HepG2 (cell line): ENCODE results near the gene PLXNC1. TPM values are rescaled to one million over a fixed set of nuclear protein-coding genes. Genes with fewer than 3 reads are reported as not detected.
A peak's percentile ranks its signal among the peaks of the same experiment; 100 is the strongest.

Experiments
- ATAC-seq: fragments of 200-7000 bp; cut with Tn5 transposase; 3 replicates; pipeline ENCODE4 v1.9.1; 2020; ENCODE audit warnings: mild to moderate bottlenecking, moderate library complexity
- BruUV-seq: library from RNA; stranded (reverse); fragments of 400-500 nt; replicated peaks from 2 replicates; lab custom pipeline; 2021; lab: Mats Ljungman, UMichigan
- CTCF ChIA-PET: fragments of 300-600 bp; formaldehyde crosslinking; extraction: SDS; loops from one replicate; lab custom pipeline; 2021; ENCODE audit warnings: low total read pairs, inconsistent platforms, low intra/inter-chr PET ratio; lab: Yijun Ruan, JAX
- POLR2A ChIA-PET: fragments of 350-600 bp; sonication (Branson Sonifier 250); formaldehyde crosslinking; loops from one replicate; lab custom pipeline; 2020; ENCODE audit warnings: antibody characterized with exemption, inconsistent platforms; lab: Yijun Ruan, JAX
- DNase-seq: peaks from one replicate; pipeline ENCODE4 v3.0.0-alpha.2; 2015; ENCODE audit warnings: low spot score
- FAIRE-seq: peaks from 3 replicates; lab custom pipeline; 2011; peaks lifted over from hg19 to GRCh38; lab: Jason Lieb, UNC
- H2AFZ ChIP-seq: one replicate; pipeline ENCODE4 v1.6.1; 2011; ENCODE audit warnings: low read length, inconsistent platforms
- H3K27ac ChIP-seq: fragments of 300-600 bp; 3 replicates; pipeline ENCODE4 v1.8.0; 2011; ENCODE audit warnings: mixed run types, mild to moderate bottlenecking, mixed read lengths, low read length, inconsistent platforms; ENCODE audit not compliant: insufficient read depth; ENCODE audit errors: extremely low read length
- H3K27me3 ChIP-seq, 2 experiments: fragments of 200-600 bp in 1 of 2; 2 replicates in 1 of 2; 3 replicates in 1 of 2; pipeline versions ENCODE4 v1.6.0 to v1.8.0; 2011; ENCODE audit warnings: low read length in 2 of 2, mild to moderate bottlenecking in 2 of 2, moderate library complexity in 2 of 2, inconsistent platforms in 1 of 2; ENCODE audit not compliant: insufficient read depth in 2 of 2, control insufficient read depth in 1 of 2
- H3K36me3 ChIP-seq, 2 experiments: fragments of 200-600 bp in 1 of 2; replicated peaks in 1 of 2; 2 replicates in 1 of 2; 3 replicates in 1 of 2; pipeline versions ENCODE4 v1.5.1 to v1.8.0; 2011; ENCODE audit warnings: low read length in 2 of 2, inconsistent platforms in 1 of 2; ENCODE audit not compliant: insufficient read depth in 2 of 2, control insufficient read depth in 1 of 2
- H3K4me1 ChIP-seq: 2 replicates; pipeline ENCODE4 v1.5.1; 2012; ENCODE audit warnings: low read length, inconsistent platforms; ENCODE audit not compliant: insufficient read depth
- H3K4me2 ChIP-seq: 2 replicates; pipeline ENCODE4 v1.6.0; 2011; ENCODE audit warnings: low read depth, low read length, inconsistent platforms
- H3K4me3 ChIP-seq, 3 experiments: fragments of 200-600 bp in 1 of 3; sonication (generic), shearing (Covaris generic) in 1 of 3; replicated peaks in 1 of 3; 2 replicates each; pipeline ENCODE4 v1.5.1; 2011 to 2016; ENCODE audit warnings: low read length in 3 of 3, inconsistent platforms in 2 of 3, low read depth in 2 of 3, mild to moderate bottlenecking in 2 of 3, control low read depth in 1 of 3, mixed read lengths in 1 of 3; ENCODE audit not compliant: insufficient read depth in 1 of 3
- H3K79me2 ChIP-seq: one replicate; pipeline ENCODE4 v1.6.1; 2011; ENCODE audit warnings: low read length, inconsistent platforms; ENCODE audit not compliant: insufficient read depth
- H3K9ac ChIP-seq: 2 replicates; pipeline ENCODE4 v1.6.0; 2011; ENCODE audit warnings: mild to moderate bottlenecking, low read depth, low read length, inconsistent platforms; ENCODE audit not compliant: insufficient read depth
- H3K9me3 ChIP-seq: 2 replicates; pipeline ENCODE4 v1.5.1; 2012; ENCODE audit warnings: mild to moderate bottlenecking, low read length
- H4K20me1 ChIP-seq: 2 replicates; pipeline ENCODE4 v1.6.0; 2011; ENCODE audit warnings: inconsistent platforms, mild to moderate bottlenecking, low read length, moderate library complexity; ENCODE audit not compliant: insufficient read depth
- AHR ChIP-seq: IDR thresholded peaks from 2 replicates; pipeline ENCODE4 v1.6.1; 2018; ENCODE audit warnings: missing genetic modification reagents, missing compliant biosample characterization
- CENPT ChIP-seq: sonication (generic); formaldehyde crosslinking; IDR thresholded peaks from 2 replicates; pipeline ENCODE4 v1.8.0; 2022; ENCODE audit warnings: low read depth, mild to moderate bottlenecking, moderate library complexity, missing genetic modification reagents
- ETV6 ChIP-seq: sonication (generic); formaldehyde crosslinking; conservative IDR thresholded peaks from 2 replicates; pipeline ENCODE4 v1.4.0; 2020; ENCODE audit warnings: missing genetic modification reagents
- FOXK2 ChIP-seq: fragments of 450-650 bp; IDR thresholded peaks from 2 replicates; pipeline ENCODE4 v1.6.1; 2016
- IRF1 ChIP-seq: sonication (generic); formaldehyde crosslinking; IDR thresholded peaks from 2 replicates; pipeline ENCODE4 v1.4.0; 2020; ENCODE audit warnings: low read depth, mild to moderate bottlenecking, missing genetic modification reagents
- KAT2B ChIP-seq: fragments of 150-350 bp; IDR thresholded peaks from 2 replicates; pipeline ENCODE4 v1.6.1; 2014; ENCODE audit warnings: low read depth, low read length, borderline replicate concordance
- KLF15 ChIP-seq: sonication (generic); formaldehyde crosslinking; IDR thresholded peaks from 2 replicates; pipeline ENCODE4 v1.8.1; 2023; ENCODE audit warnings: borderline replicate concordance, mild to moderate bottlenecking, inconsistent platforms, missing genetic modification reagents, mixed read lengths
- MED1 ChIP-seq: sonication (generic); formaldehyde crosslinking; IDR thresholded peaks from 2 replicates; pipeline ENCODE4 v1.4.0; 2020; ENCODE audit warnings: missing genetic modification reagents
- MIER3 ChIP-seq: IDR thresholded peaks from 2 replicates; pipeline ENCODE4 v1.6.1; 2016; ENCODE audit warnings: missing compliant biosample characterization, borderline replicate concordance
- PRPF4 ChIP-seq: fragments of 200-400 bp; formaldehyde crosslinking; IDR thresholded peaks from 2 replicates; pipeline ENCODE4 v1.6.1; 2016; ENCODE audit warnings: low read length, low read depth; ENCODE audit not compliant: poor library complexity, severe bottlenecking
- RFX5 ChIP-seq: IDR thresholded peaks from 2 replicates; pipeline ENCODE4 v1.6.1; 2011; ENCODE audit warnings: low read depth, low read length, improper control_type of control experiment
- SOX6 ChIP-seq, 2 experiments: fragments of 450-650 bp in 1 of 2; sonication (generic) in 1 of 2; formaldehyde crosslinking in 1 of 2; IDR thresholded peaks; 2 replicates each; pipeline versions ENCODE4 v1.4.0 to v1.6.1; 2017 to 2020; ENCODE audit warnings: antibody characterized with exemption in 1 of 2, mild to moderate bottlenecking in 1 of 2, missing genetic modification reagents in 1 of 2
- STAG1 ChIP-seq: sonication (generic); formaldehyde crosslinking; IDR thresholded peaks from 2 replicates; pipeline ENCODE4 v1.4.0; 2020; ENCODE audit warnings: missing genetic modification reagents
- ZBTB3 ChIP-seq: sonication (generic); formaldehyde crosslinking; IDR thresholded peaks from 2 replicates; pipeline ENCODE4 v1.4.0; 2020; ENCODE audit warnings: low read depth, mild to moderate bottlenecking, moderate library complexity, missing genetic modification reagents, borderline replicate concordance
- ZNF274 ChIP-seq: sonication (generic); formaldehyde crosslinking; IDR thresholded peaks from 2 replicates; pipeline ENCODE4 v1.5.1; 2020; ENCODE audit warnings: mild to moderate bottlenecking, missing genetic modification reagents
- ZNF570 ChIP-seq: sonication (generic); formaldehyde crosslinking; IDR thresholded peaks from 2 replicates; pipeline ENCODE4 v1.4.0; 2020; ENCODE audit warnings: mild to moderate bottlenecking, missing genetic modification reagents, borderline replicate concordance
- ZNF7 ChIP-seq: IDR thresholded peaks from 2 replicates; pipeline ENCODE4 v1.6.1; 2016; ENCODE audit warnings: missing biosample characterization, missing genetic modification reagents
- ZNF776 ChIP-seq: sonication (generic); formaldehyde crosslinking; IDR thresholded peaks from 2 replicates; pipeline ENCODE4 v1.4.0; 2020; ENCODE audit warnings: mild to moderate bottlenecking, missing genetic modification reagents
- WGBS: methylation state at CpG from one replicate; pipeline ENCODE4 v1.1.6; 2017; ENCODE audit warnings: low lambda C conversion rate; 5-methylcytosine and 5-hydroxymethylcytosine counted together
- in situ Hi-C: cut with HindIII; loops from 2 replicates; pipeline ENCODE4 v1.10.0; 2017; ENCODE audit warnings: low pct_unique_long_range_greater_than_20kb; ENCODE audit not compliant: extremely low pct_ligation_motif_present
- intact Hi-C: fragments of 100-400 bp; cut with micrococcal nuclease; formaldehyde crosslinking; loops from one replicate; pipeline ENCODE4 v1.10.0; 2022; ENCODE audit not compliant: unreplicated experiment
- polyA plus RNA-seq, 8 experiments: library from polyadenylated mRNA; depleted of rRNA in 3 of 8; stranded (reverse) in 7 of 8; unstranded in 1 of 8; fragments of >200 nt; fragmentation: Illumina TruSeq in 4 of 8; extraction: Trizol in 4 of 8; gene quantifications; 2 replicates each; pipeline versions ENCODE4 v1.2.1 to v1.2.3, GENCODE V29; 2011 to 2016; ENCODE audit warnings: low read depth in 4 of 8, missing spikeins in 1 of 8, mixed read lengths in 1 of 8; ENCODE audit not compliant: insufficient read depth in 1 of 8
- total RNA-seq, 5 experiments: library from RNA; depleted of rRNA; stranded (reverse); fragments of >200 nt; fragmentation: Illumina TruSeq; extraction: Trizol; gene quantifications; 2 replicates each; pipeline ENCODE4 v1.2.3, GENCODE V29; 2016; ENCODE audit warnings: low read depth in 1 of 5

PLXNC1 gene
- total and polyA plus RNA-seq, 2 of the 13 experiments (the other 11 are each of a cell fraction or from before 2014, with no cell fraction given), result 6.6 to 11.2 TPM

DNA sequence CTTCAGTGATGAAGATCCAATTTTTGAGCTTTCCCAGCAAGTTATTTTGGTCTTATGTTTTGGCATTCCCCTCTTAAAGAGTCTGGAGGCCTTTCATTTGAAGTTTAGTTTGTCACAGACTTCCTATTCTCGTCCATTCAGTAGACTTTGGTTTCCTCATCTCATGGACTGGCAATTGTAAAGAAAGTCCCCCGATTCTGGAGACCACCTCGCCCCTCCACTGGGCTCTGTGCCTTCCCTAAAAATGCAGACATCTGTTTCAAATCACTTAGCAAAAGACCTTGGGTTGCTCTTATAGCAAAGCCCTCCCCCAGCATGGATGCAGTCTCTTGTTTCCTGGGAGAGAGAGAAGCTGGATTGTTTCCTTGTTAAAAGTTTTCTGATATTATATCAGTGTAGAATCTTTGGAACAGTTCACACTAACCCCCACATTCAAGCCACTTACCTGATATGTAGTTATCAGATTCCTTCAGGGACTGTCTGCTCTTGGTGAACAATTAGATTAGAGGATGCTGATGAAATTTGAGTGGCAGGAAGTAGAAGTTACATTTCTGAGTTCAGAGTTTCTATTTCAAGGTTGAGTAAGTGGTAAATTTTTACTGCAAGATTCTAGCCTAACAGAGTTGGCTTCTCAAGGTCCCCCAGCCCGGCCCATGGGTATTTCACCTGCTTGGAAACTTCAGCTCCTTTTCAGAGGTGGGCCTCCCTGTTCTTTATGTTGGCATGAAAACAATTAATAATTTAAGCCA lies 56.3 kb downstream of the PLXNC1 start:
- Histone ChIP-seq H3K36me3 (0 out of 5 replicates have a peak, but pooled peaks cover 0 to 4% of the 10 kb centered on the region in 2 experiments), H3K4me1 (peaks cover 62% of the 10 kb centered on the region), H3K27me3 (no peaks in the 10 kb centered on the region), H4K20me1 (no peaks in the 10 kb centered on the region), H3K9ac (no peak overlapping the region), H3K79me2 (peaks cover 2% of the 10 kb centered on the region), H2AFZ (no peak overlapping the region), H3K9me3 (no peaks in the 10 kb centered on the region), H3K4me2 (no peak overlapping the region), H3K4me3 (no peak overlapping the region), H3K27ac (no peak overlapping the region)
- ChIA-PET CTCF (no interaction called here), POLR2A (no interaction called here)
- no peak for FAIRE-seq
- no peak for ATAC-seq
- in situ Hi-C loops (no loop called here), intact Hi-C loops (no loop called here)
- TF ChIP-seq FOXK2 (no peak), ZNF570 (CRISPR knock-in tag) (peak; percentile 87; the same call in 1 of the 2 replicates), SOX6 (IDR thresholded peaks at IDR 0.05) (no peak), SOX6 (CRISPR knock-in tag; IDR thresholded peaks at IDR 0.05) (no peak), MIER3 (no peak)
- no TSS peak for BruUV-seq
- no peak for DNase-seq
- 91% methylated on average over 4 of the region's 4 CpGs for WGBS

DNA sequence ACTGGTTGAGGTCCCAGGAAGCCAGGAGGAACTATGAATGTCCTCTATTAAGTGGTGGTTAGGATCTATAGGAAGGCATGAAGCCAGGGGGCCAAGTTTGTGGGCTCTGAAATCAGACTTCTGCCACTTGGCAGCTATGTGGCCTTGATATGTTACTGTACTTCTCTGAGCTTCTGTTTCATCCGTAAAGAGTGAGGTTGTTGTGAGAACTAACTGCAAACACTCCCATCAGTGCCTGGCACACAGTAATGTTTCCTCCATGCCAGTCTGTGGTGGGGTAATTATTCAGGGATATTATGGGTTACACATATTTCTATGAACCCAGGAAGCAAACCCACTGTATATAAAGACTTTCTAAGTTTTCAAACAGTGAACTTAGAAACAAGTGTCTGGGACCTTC lies 57.4 kb downstream of the PLXNC1 start:
- H3K27me3 ChIP-seq, result no peaks in the 10 kb centered on the region
- H3K27ac ChIP-seq, result no peak overlapping the region
- H3K4me3 ChIP-seq, result no peak overlapping the region
- POLR2A ChIA-PET, result no interaction called here
- in situ Hi-C loops, result no loop called here
- H3K9ac ChIP-seq, result no peak overlapping the region
- H4K20me1 ChIP-seq, result no peaks in the 10 kb centered on the region
- no peak overlapping the region for H2AFZ ChIP-seq
- CTCF ChIA-PET, result no interaction called here
- ATAC-seq, result no peak
- H3K4me1 ChIP-seq, result peaks cover 51% of the 10 kb centered on the region
- H3K4me2 ChIP-seq, result no peak overlapping the region
- FAIRE-seq, result no peak
- no peak for DNase-seq
- no TSS peak for BruUV-seq
- intact Hi-C loops, result no loop called here
- 100% methylated on average over 1 of the region's 1 CpG for WGBS
- H3K9me3 ChIP-seq, result no peaks in the 10 kb centered on the region
- H3K79me2 ChIP-seq, result peaks cover 2% of the 10 kb centered on the region
- 0 out of 5 replicates have a peak, but pooled peaks cover 1 to 11% of the 10 kb centered on the region in 2 experiments for H3K36me3 ChIP-seq
- no peak for TF ChIP-seq ZNF274 (CRISPR knock-in tag)
- no peak for TF ChIP-seq MED1
- no peak for TF ChIP-seq PRPF4
- no peak for TF ChIP-seq KLF15 (CRISPR knock-in tag)
- TF ChIP-seq ZNF776, result no peak
- TF ChIP-seq KAT2B, result no peak
- TF ChIP-seq ETV6 (CRISPR knock-in tag), result no peak
- TF ChIP-seq ZNF7 (CRISPR knock-in tag), result no peak
- no peak for TF ChIP-seq AHR (CRISPR knock-in tag)
- TF ChIP-seq ZBTB3 (CRISPR knock-in tag), result no peak
- TF ChIP-seq STAG1 (CRISPR knock-in tag), result no peak
- TF ChIP-seq MIER3, result no peak
- TF ChIP-seq RFX5, result no peak
- TF ChIP-seq CENPT, result no peak
- TF ChIP-seq IRF1 (CRISPR knock-in tag), result no peak
